ENCODE measurements around the gene RIMKLA.

RIMKLA gene

DNA sequence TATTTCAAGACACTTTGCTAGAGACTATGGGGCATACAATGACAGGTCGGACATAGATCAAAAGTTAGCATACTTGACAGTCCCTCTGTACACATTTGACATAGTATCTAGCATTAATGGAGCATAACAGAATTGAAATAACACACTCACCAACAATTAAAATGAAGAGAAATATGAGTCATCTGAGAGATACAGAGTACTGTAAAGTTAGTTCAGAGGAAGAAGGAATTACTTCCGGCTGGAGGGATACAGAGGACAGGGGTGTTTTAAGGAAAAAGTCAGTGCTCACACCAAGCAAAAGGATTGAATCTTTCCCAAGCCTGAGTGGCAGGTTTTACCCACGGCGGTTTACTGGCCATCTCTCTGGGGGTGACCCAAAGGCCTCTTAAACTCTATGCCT, 72.8 kb downstream of the RIMKLA start:
- Mint-ChIP-seq H3K4me1 (peaks cover 21% of the 10 kb centered on the region), H3K36me3 (ENCODE audit: low read depth) (peaks cover 8% of the 10 kb centered on the region), H3K27ac (peak overlapping the region; percentile 37 to 85 (median 64)), H3K27me3 (ENCODE audit: low read depth) (no peaks in the 10 kb centered on the region), H3K4me3 (peak overlapping the region; percentile 23 to 67 (median 63)), H3K9me3 (no peaks in the 10 kb centered on the region)
- no peak for TF ChIP-seq CTCF (IDR thresholded peaks at IDR 0.05; ENCODE audit: unreplicated experiment in 3 of 3)

GRCh38 chr1:42454403-42454802, 73.8 kb downstream of the RIMKLA start:
- Mint-ChIP-seq H3K27ac (peak overlapping the region; percentile 37 to 85 (median 64)), H3K9me3 (no peaks in the 10 kb centered on the region), H3K27me3 (ENCODE audit: low read depth) (no peaks in the 10 kb centered on the region), H3K4me1 (peaks cover 21% of the 10 kb centered on the region), H3K4me3 (peak overlapping the region; percentile 26 to 97 (median 77)), H3K36me3 (ENCODE audit: low read depth) (peaks cover 9% of the 10 kb centered on the region)
- TF ChIP-seq CTCF (IDR thresholded peaks at IDR 0.05; ENCODE audit: unreplicated experiment in 3 of 3) = no peak

GRCh38 chr1:42456010-42456753, 75.6 kb downstream of the RIMKLA start, which contains the start of the genes PPCS and ZMYND12:
Gene PPCS (plus strand): TSS chr1:42456543. CDS start chr1:42456566, 23 bp downstream.
Gene ZMYND12 (minus strand): TSS chr1:42456022. CDS start chr1:42455997, 25 bp downstream.
- Mint-ChIP-seq H3K4me1 (peaks cover 21% of the 10 kb centered on the region), H3K27me3 (ENCODE audit: low read depth) (no peaks in the 10 kb centered on the region), H3K9me3 (no peaks in the 10 kb centered on the region), H3K36me3 (ENCODE audit: low read depth) (peaks cover 22% of the 10 kb centered on the region), H3K4me3 (peak within 1 kb of the TSS; percentile 94 to 97 (median 95)), H3K27ac (peak within 1 kb of the TSS; percentile 94 to 98 (median 97))
- TF ChIP-seq CTCF (IDR thresholded peaks at IDR 0.05; ENCODE audit: unreplicated experiment in 3 of 3) = peak in 1 of 3 experiments; percentile 8

DNA sequence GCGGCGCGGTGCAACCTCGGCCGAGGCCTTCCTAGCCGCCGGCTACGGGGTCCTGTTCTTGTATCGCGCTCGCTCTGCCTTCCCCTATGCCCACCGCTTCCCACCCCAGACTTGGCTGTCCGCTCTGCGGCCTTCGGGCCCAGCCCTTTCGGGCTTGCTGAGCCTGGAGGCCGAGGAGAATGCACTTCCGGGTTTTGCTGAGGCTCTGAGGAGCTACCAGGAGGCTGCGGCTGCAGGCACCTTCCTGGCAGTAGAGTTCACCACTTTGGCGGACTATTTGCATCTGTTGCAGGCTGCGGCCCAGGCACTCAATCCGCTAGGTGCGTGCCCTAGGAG, 76.1 kb downstream of the RIMKLA start:
- no peaks in the 10 kb centered on the region for H3K9me3 Mint-ChIP-seq
- H3K27ac Mint-ChIP-seq = peak overlapping the region; percentile 94 to 98 (median 97)
- H3K36me3 Mint-ChIP-seq (ENCODE audit: low read depth) = peaks cover 23% of the 10 kb centered on the region
- no peak for TF ChIP-seq CTCF (IDR thresholded peaks at IDR 0.05; ENCODE audit: unreplicated experiment in 3 of 3)
- no peaks in the 10 kb centered on the region for H3K27me3 Mint-ChIP-seq (ENCODE audit: low read depth)
- H3K4me3 Mint-ChIP-seq = peak overlapping the region; percentile 94 to 97 (median 95)
- peaks cover 21% of the 10 kb centered on the region for H3K4me1 Mint-ChIP-seq

GRCh38 chr1:42461196-42461595, 80.6 kb downstream of the RIMKLA start:
- H3K9me3 Mint-ChIP-seq = no peaks in the 10 kb centered on the region
- no peak overlapping the region for H3K27ac Mint-ChIP-seq
- no peak for TF ChIP-seq CTCF (IDR thresholded peaks at IDR 0.05; ENCODE audit: unreplicated experiment in 3 of 3)
- H3K4me3 Mint-ChIP-seq = peak overlapping the region in 1 of 3 experiments; percentile 23
- no peaks in the 10 kb centered on the region for H3K27me3 Mint-ChIP-seq (ENCODE audit: low read depth)
- peaks cover 34% of the 10 kb centered on the region for H3K4me1 Mint-ChIP-seq
- H3K36me3 Mint-ChIP-seq (ENCODE audit: low read depth) = peaks cover 25% of the 10 kb centered on the region

All from nephron (organoid).